Stimulated activated CD8-positive, alpha-beta memory T cell treated with anti-CD3 and anti-CD28 coated beads, Interleukin-2, amount 100 ng/mL, for 1 hour (primary cell): ENCODE results near the gene CARMIL3.

Source experiments
- DNase-seq, 2 donors: peaks; one replicate each; pipeline ENCODE4 v3.0.0-alpha.2; 2020; ENCODE audit warnings: low read depth in 2 of 2

Gene CARMIL3

DNA sequence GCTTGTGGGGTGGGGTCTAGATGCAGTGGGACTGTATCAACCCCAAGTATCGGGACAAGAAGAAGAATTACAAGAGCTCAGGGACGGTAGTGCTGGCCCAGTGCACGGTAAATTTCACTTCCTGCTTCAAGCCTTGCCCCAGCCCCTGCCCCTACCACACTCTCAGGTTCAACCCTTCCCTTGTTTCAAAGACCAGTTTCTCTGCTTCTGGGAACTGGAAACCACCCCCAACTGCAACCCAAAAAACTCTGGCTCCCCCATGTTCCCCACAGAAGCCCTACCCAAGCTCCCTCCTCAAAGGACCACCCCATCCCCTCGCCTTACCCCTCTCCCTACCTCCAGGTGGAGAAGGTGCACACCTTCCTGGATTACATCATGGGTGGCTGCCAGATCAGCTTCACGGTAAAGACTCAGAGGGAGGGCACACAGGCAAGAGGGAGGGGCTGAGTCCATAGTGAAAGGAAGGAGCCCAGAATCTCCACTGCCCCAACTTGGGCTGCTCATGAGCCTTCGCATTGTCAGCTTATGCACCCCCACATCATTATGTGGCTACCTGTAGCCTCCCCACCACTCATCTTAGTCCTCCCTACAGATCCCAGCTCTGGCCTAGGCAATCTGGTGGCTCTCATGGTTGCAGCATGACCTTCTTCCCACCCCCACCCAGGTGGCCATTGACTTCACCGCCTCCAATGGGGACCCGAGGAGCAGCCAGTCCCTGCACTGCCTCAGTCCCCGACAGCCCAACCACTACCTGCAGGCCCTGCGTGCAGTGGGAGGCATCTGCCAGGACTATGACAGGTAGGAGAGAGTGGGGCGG is 23.9 kb downstream of the CARMIL3 start:
- no peak for DNase-seq

DNA sequence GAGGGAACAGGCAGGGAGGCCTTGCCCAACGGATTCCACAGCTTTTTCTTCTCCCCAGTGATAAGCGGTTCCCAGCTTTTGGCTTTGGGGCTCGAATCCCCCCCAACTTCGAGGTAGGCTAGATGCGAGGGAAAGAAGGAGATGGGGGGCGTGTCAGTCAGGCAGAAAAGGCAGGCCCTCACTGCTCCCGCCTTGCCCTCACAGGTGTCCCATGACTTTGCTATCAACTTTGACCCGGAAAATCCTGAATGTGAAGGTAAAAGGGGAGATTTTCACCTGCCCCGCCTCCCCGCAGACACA is 24.4 kb downstream of the CARMIL3 start:
- no peak for DNase-seq

DNA sequence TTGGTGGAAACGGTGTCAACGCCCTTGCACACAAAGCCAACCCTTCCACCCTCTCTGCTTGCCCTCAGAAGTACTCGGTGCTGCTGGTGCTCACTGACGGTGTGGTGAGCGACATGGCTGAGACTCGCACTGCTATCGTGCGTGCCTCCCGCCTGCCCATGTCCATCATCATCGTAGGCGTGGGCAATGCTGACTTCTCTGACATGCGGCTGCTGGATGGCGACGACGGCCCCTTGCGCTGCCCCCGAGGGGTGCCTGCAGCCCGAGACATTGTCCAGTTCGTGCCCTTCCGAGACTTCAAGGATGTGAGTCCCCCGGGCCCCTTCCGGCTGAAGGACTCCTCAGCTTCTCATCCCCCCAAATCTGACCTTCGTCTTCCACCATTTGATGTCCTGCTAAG is 25.3 kb downstream of the CARMIL3 start:
- DNase-seq = no peak

DNA sequence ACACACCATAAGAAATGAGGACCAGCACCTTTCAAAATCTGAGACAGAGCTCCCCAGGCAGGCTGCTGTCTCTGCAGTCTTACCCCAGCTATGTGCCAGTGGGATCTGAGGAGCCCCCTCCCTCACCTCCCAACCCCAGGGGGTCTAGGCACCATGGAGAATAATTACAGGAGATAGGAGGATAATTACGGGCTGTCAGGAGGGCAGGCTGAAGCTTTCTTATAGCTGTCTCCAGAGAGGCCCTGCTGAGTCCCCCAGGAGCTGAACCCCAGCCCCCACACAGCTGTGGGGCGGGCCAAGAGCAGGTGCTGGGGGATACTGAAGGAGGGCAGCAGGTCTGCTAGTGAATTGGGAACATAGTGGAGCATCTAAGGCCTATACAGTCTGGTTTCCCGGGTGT is 26.3 kb downstream of the CARMIL3 start:
- no peak for DNase-seq

DNA sequence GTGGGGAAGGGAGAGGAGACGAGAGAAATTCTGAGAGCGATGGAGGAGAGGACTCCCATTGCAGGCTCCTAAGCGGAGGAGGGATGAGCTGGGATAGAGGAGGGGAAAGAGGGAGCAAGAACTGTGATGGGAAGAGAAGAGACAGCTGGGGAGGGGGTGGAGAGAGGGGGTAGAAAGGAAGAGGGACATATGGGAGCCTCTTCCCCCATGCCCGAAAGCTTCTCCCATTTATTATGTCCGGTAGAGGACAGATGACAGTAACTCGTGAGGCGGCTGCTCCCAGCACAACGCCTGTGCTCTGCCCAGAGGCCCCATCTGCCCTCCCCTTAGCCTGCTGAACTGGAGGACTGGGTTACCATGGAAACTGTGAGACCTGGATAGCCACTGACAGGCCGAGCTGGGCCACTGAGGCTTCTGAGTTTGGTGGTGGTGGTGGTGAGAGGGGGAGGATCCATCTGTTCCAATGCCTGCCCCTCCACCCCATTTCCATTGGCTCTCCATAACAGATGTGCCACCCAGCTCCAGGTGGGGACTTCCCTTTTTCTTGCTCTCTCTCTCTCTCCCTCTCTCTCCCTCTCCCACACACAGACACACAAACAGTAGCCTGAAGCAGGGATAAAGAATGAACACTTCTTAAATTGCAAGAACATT is 27.8 kb downstream of the CARMIL3 start:
- DNase-seq = no peak

DNA sequence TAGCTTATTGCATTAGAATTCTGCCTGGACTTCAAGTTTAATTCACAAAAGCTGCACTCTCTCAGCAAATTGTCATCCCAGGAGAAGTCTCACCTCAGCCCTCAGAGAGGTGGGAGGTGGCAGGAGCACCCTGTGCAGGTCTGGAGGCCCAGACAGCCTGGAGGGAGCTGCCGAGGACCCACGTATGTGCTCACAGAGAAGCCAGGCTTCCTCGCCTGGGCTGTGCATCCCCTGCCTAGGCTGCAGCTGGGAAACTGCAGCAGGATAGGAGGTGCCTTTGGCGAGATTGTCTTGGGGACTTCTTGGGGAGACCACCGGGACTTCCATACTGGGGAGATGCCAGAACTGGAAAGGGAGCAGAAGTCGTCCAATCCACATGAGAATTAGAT is 28.3 kb downstream of the CARMIL3 start:
- no peak for DNase-seq

DNA sequence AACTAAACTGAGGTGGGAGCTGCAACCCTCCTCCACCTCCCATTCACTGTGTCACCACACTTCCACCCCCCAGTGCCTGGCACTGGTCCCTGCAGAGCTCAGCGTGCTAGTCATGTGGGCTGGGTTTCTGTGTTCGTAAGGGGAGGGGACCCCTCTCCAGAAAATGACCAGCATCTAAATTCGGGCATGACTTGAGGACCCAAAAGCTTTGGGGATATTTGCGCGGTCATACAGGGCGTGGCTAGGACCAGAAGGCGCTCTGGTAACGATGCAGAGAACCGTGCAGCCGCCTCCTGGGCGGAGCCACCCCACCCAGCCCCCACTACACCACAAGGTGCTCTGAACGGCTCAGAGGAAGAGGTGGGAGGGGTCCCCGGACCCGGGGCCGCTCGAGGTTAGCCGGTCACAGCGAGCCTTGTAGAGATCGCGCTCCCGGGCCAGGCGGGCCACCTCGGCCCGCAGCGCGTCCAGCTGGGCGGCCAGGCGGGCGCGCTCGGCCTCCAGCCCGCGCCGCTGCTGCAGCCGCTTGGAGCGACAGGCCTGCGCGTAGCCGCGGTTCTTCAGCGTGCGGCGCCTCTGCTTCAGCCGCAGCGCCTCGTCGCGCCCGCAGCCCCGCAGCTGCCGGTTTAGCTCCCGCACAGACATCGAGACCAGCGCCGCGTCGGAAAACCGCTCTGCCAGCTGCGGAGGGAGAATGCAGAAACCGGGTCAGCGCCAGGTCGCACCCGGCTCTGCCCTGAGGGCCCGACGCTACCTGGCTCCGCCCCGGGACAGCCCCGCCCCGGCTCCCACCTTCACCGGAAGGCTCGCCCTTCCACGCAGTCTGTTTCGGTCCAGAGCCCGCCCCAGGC is 29.3 kb downstream of the CARMIL3 start:
- DNase-seq = peak; percentile 27 to 42

DNA sequence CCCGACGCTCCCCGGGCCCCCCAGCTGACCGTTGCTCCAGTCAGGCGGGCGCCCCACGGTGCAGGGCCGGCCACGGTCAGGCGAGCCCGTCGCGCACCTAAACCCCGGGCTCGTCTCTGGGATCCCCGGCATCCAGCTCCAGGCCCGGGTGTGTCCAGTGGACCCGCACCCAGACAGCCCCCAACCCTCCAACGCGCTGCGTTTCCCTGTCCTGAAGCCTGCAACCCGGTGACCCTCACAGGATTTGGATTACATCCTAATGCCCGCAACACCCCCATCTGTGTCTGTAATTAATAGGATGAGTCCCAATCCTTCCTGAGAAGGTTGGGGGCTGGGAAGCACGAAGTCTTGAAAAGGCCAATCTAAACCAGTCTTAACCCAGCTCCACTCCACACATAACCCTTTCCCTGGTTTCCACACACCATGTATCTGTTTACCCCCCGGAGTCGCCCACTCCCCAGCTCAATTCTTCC is 30.0 kb downstream of the CARMIL3 start:
- DNase-seq = no peak

DNA sequence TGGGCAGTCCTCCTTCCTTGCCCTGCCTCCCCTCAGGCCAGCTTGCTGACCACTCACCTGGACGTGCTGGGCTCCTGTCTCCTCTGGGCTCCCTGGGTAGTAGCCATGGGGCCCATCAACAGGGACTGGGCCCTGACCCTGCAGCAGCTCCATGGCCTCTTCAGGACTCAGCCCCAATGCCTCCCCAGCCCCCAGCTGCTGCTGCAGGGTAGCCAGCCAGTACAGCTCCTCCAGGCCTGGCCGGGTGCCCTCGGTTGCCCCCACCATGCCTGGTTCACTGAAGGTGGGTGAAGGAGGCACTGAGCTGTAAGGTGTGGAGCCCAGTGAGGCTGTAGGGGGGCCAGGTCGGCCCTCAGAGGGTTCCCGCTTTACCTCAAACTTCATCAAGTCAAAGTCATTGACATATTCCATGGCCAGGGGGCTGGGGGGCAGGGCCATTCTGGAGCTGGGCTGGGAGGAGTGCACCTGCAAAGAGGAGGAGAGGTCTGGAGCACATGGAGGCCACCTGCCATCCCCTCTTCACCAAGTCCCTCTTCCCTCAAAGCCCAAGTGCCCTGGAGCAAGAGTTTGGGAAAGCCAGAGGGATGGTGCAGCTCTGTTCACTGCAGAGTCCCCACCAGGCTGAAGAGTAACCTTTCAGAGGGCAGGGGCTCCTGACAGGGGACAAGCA is 30.7 kb downstream of the CARMIL3 start:
- no peak for DNase-seq

DNA sequence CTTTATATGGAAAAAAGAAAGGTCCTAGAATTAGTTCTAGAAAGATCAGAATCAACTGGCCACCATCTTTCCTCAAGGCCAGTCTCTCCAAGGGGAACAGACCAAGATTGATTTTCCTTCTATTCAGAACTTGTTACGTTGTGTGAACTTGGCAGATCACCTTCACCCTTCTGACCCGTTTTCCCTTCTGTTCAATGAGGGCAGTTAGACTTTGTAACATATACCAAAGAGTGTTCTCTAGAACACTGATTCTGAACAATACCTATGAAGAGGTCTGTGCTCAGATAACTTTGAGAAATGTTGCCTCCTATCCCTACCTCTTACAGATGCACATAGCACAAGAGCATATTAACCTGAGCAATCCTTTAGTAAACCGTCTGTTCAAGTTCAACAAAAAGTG is 31.7 kb downstream of the CARMIL3 start:
- no peak for DNase-seq

DNA sequence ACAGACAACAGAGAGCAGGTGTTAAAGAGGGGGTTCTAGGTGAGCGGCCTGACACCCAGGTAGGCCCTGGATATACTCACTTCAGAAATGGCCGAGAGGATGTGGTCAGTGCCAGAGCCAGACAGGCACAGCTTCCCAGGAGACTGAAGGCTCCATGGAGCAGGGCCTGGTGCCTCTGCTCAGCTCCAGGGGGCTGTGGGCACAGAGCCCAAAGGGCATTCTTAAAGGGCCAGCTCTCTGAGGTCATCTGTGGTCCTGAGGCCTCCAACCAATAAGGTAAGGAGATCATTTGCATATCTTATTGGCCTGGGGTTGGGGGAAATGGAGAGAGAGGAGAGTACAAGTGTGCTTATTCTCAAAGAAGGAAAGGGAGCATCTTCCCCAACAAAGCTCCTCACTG is 32.6 kb downstream of the CARMIL3 start:
- DNase-seq = no peak

DNA sequence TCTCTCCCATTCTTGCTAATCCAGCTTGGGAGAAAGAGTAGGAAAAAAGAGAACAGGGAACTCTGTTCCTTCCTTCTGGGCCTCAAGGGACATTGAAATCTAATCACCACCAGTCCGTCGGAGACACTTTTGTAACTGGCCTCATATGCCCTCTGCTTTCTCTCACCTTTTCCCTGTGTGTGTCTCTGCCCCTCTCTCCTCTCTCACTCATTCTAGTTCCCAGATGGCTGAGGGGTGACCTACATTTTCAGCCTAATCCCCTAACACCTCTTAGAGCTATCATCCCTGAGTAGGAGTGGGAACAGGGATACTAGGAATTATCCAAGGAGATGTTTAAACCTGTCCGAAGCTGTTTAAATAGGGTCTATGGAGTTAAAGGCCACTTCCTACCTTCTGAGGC is 33.4 kb downstream of the CARMIL3 start:
- no peak for DNase-seq

DNA sequence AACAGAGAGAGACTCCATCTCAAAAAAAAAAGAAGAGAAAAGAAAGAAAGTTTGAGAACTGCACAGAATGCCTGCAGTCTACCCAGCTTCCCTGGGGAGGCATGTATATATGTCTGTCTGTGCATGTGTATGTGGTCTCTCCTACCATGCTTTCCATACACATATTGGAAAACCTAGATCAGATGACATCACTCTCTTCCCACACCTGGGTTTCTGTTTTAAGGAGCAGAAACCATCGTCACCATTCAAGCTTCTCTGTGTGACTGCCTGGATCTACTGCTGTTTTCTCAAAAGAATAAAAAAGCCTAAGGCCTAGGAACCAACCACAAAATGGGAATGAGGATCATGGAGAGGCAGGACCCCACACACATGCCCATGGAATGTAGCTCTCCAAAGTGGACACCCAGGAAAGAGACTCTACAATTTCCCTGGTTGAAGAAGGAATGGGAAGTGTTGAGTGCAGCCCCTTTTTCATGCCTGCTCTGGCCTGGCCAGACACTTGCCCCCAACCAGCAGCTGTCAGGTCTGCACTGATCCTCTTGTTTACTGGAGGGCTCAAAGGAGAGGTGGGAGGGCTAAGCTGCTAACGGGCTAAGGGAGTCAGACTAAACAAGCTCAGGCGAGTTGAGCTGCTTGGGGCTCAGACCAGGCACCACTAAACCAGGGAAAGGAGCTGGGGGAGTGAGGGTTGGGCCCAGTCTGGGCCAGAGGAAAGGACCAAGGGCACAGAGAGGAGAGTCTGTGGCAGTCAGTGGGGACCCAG is 34.6 kb downstream of the CARMIL3 start:
- no peak for DNase-seq

DNA sequence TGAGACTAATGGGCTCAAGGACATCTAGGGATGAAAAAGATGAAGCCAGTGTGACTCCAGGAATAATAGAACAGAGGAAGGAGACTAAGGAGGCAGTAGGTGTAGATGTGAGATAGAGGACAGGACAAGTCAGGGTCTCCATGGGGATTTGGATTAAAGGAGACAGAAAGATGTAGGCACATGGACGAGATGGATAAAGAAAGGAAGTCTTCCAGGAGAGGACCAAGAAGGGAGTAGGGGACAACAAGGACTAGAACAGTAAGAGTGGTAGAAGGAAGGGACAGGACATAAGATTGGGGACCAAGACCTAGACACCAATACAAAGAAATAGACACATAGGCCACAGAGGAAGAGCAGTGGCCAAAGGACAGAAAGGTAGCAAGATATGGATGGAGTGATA is 35.2 kb downstream of the CARMIL3 start:
- DNase-seq = no peak

DNA sequence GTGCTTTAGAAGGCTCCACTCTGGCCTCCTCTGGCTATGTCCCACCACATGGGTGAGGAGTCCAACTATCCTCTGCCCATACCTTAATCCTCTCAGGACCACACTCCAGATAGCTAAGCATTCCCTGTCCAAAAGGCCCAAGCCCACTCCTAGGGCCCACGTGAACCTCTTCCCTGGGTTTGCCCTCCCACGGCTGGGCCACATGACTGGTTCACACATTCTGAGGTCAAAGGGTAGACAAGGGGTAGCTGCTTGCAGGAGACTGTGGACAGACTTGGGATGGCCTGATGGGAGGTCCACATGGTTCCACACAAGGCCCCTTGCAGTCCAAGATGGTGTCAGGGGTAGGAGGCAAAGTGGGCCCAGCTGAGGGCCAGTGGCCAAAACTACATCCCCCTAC is 36.3 kb downstream of the CARMIL3 start:
- no peak for DNase-seq

DNA sequence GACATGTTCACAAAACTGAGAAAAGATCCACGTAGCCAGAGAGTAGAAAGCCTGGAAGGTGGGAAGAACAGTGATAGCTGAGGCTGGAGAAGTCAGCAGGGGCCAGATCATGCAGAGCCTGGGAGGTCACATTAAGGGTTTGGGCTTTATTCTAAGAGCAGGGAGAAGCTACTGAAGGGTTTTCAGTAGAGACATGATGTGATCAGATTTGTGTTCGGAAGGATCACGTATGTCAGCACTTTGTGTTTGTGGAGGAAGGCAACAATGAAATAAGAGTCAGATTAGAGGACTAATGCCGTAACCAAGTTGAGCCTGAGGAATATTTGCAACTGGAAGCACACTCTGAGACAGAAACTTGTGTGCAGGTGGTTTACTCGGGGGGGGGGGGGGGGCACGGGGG is 38.1 kb downstream of the CARMIL3 start:
- no peak for DNase-seq

DNA sequence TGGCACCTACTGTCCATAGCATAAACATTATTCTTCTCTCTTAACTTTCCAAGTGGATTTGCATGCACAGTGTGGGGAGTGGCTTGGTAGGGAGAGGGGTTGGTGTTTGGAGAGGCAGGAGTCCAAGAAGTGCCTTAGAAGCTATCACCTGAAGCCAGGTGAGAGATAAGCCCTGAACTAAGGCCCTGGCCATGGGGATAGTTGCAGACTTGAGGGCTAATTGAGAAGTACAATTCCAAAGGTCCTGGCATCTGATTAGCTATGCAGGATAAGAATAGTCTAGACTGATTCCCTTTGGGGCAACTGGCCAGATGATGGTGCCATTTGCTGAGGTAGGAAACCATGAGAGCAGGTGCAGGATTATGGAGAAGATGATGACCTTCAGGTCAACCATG is 40.3 kb downstream of the CARMIL3 start:
- DNase-seq = no peak

DNA sequence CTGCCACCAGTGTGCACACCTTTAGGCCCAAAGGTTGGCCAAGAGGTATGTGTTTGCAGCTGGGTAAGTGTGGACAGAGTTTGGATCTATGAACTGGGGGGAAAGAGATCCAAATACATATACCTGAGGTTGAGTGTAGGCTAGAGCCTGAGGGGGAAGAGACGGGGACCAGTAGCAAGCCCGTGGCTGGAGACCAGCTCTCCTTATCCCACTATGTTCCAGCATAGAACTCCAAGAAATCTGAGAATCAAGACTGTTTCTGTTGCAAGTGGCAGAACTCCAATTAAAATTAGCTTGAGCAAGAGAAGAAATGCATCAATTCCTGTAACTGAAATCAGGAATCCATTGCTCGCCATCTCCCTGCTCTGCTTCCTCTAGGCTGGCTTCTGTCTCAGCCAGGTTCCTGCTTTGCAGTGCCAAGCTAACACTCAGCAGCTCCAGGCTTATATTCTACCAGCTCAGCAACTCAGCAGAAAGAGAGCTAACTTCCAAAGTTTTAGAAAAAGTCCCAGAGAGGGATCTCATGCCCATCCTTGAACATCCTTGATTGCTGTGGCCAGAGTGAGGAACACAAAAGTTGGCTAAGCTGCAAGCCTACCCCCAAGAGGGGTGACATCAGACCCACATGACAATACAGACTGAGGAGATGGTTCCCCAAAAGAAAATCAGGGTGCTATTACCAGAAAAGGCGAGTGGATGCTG is 40.8 kb downstream of the CARMIL3 start:
- DNase-seq = no peak

DNA sequence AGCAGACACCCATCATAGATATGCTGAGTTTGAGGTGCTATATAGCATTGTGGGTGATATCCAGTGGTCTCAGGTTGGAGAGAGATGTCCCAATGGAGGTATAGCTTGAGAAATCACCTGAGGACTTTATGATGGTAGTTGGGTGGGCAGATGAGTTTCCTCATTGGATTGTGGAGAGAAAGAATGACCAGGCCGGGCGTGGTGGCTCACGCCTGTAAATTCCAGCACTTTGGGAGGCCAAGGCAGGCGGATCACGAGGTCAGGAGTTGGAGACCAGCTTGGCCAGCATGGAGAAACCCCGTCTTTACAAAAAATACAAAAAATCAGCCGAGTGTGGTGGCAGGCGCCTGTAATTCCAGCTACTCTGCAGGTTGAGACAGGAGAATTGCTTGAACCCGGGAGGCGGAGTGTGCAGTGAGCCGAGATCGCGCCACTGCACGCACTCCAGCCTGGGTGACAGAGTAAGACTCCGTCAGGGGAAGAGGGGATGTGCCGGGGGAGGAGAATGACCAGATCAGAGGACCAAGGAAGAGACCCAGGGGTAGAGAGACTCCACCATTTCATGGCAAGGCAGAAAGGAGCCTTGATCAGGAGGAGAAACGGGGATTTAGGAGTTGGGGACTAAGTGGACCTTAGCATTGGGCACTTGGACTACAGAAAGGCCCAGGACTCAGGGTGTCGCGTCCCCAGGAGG is 41.5 kb downstream of the CARMIL3 start:
- DNase-seq = no peak
